ENCODE data around the gene PLET1.

GRCh38 chr11:112248201-112248600, 12.5 kb downstream of the PLET1 start:
- no peak for TF ChIP-seq CTCF (IDR thresholded peaks at IDR 0.05; ENCODE audit: low read depth, low read length)
- no peak for TF ChIP-seq EZH2phosphoT487 (IDR thresholded peaks at IDR 0.05; ENCODE audit: low read depth)
